A204.1 (cell line): ENCODE data around the gene UAP1L1.
"Not testable (repeated sequence)": the region's sequence is repeated elsewhere in the genome, so short reads cannot be mapped to it uniquely, and the experiment has no call there.

Experiments
- FAIRE-seq: peaks from 2 replicates; lab custom pipeline; 2012; peaks lifted over from hg19 to GRCh38; lab: Jason Lieb, UNC

Gene UAP1L1

GRCh38 chr9:137077010-137077747, at the start of gene UAP1L1:
Gene UAP1L1, plus strand, starts transcription at chr9:137077517. Its CDS starts 16 bp downstream, at chr9:137077533.
- no peak for FAIRE-seq

DNA sequence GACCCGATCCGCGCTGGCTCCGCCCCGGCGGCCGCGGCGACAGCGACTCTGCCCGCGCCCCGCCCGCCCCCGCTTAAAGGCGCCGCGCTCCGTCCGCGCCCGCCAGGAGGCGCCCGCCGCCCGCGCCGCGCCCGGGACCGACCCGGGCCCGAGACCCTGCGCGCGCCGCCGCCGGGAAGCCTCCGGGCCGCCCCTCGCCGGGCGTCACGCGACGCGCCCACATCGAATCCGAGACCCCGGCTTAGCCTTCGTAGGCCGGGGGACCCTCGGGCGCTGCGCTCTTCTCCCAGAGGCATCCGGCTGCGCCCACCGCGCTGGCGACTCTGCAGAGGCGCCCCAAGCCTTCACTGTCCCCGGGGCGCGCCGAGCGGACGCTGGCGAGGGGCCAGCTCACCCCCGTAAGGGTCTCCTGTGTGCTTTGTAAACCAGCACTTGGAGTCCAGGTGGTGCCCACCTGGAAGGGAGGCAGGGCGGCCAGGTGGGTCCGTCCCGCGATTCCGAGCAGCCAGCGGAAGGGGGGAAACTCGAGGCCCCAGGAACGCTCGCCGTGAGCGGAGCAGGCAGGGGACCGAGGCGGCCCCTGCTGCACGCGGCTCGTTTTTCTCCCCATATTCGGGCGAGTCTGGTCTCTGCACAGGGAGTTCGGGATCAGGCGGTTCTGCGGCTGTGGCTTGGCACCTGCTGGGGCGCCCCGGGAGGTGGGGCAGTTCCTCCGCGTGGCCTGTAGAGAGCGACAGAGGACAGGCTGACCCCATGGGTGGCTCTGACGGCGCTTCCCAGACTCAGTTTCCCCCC, 48.9 kb upstream of the UAP1L1 start:
- no peak for FAIRE-seq

GRCh38 chr9:137029058-137029936, 48.0 kb upstream of the UAP1L1 start:
- no peak for FAIRE-seq

DNA sequence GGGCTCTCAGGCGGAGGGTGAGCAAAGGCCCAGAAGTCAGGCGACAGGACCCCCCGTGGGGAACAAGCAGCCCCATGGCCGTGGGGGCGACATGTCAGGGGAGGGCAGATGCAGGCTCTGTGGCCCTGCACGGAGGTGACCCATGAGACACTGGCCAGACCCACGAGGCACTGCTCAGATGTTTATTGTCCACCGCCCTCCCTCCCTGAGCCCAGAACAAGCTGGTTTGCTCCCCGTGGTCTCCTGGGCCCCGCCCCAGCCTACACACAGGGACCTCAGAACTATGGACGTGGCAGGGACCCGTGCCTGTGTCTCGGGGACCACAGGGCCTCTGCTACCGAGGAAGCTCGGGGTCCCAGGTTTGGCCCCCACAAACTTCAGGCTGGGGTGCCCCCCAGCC, 47.3 kb upstream of the UAP1L1 start:
- FAIRE-seq, result no peak

DNA sequence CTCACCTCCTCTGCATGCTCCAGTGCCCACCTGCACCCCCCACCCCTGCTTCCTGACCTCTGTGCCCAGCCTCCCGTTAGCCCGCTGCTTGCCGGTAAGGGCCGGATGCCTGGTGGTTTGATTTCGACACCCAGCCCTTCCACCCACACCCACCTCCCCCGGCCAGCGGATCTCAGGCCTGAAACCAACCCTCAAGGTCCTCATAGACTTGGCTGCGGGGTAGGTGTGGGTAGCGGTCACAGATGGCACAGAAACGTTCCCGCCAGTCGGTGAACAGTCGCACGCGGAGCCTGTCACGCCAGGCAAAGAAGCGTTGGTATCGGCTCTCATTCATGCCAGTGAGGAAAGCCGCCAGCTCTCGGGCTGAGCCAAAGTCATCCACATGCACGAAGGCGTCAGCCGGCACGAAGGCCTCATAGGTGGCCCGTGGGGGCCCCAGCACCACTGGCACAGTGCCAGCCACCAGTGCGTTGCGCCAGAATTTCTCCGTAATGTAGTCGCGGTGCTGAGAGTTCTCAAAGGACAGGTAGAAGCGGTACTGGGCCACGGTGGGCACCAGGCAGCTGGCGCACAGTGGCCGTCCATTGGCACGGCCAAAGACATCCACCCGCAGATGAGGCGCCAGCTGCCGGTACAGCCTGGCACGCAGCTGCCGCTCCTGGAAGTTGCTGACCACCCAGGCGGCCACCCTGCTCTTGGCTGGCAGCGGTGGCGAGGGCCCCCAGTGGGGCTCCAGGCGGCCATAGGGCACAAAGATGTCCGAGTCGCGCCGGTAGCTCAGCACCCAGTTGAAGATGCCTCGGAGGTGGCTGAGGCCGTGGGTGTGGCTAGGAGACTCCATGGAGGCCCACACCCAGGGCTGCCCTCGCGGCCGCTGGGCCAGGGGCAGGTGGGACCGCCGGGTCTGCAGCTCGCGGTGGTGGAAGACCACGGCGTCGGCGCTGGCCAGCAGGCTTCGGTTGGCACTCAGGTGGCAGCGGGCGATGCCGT, 46.5 kb upstream of the UAP1L1 start:
- FAIRE-seq, result no peak

GRCh38 chr9:137031904-137032640, 45.2 kb upstream of the UAP1L1 start, which contains the start of gene FUT7:
Gene FUT7, minus strand, starts transcription at chr9:137032088. Its CDS starts 97 bp downstream, at chr9:137031991.
- FAIRE-seq, result no peak

- FAIRE-seq, result no peak
Observed at GRCh38 chr9:137032858-137033257, 44.5 kb upstream of the UAP1L1 start.

- not testable (repeated sequence) for FAIRE-seq
Observed at GRCh38 chr9:137033481-137033880, 43.8 kb upstream of the UAP1L1 start.

GRCh38 chr9:137034039-137034708, 43.1 kb upstream of the UAP1L1 start:
- FAIRE-seq, result no peak

DNA sequence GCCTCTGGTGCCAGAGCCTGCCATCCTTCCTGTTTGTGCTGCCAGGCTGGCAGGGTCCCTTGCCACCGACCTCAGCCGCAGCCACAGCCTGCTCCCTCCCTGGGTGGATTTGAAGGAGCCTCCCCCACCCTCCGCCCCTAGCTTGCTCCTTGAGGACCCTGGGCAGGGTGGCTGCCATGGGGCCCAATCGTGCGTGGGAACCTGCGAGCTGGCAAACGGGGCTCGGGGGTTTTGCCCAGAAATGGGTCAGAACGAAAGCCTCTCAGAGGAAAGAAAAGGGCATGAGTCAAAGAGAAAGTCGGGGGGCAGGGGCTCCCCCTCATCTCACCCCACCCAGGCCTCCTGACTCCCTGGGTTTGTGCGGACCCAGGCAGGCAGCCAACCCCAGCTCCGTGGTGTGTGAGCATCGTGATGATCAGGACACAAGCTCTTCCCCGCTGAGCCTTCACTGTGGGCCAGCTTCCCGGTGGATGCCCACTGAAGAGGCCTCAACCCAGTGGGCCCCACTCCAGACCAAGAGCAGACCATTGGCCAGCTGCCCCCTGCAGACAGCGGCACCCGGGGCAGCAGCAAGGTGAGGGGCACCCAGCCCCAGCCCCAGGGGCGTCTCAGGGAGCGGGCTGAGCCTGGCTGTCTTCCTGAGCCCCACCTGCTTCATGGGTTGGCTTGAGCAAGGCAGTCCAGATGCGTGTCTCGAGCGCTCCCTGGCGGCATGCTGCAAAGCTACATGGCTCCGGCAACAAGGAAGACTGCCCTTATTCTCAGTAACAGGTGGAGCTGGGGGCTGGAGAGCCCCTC, 42.4 kb upstream of the UAP1L1 start:
- FAIRE-seq, result no peak

- no peak for FAIRE-seq
Observed at GRCh38 chr9:137035507-137035834, 41.8 kb upstream of the UAP1L1 start.

DNA sequence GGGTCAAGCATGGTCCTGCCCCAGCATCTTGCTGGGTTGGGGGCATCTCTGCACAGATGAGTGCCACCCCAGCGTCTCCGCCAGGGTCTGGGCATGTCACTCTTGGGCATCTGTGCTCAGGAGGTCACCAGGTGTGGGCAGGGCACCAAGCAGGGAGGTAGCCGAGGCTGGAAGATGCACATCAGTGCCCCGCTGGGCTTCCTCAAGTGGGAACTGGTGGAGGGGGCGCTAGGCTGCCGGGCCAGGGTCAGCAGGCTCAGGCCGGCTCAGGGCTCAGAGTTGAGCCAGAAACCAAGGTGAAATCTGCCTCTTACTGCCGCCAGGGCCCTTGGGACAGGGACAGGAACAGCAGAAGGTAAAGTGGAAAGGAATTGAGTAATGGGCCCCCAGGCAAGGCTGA, 41.4 kb upstream of the UAP1L1 start:
- no peak for FAIRE-seq

GRCh38 chr9:137037035-137037434, 40.3 kb upstream of the UAP1L1 start:
- no peak for FAIRE-seq

- no peak for FAIRE-seq
Observed at GRCh38 chr9:137037483-137037882, 39.8 kb upstream of the UAP1L1 start.

GRCh38 chr9:137038916-137039315, 38.4 kb upstream of the UAP1L1 start:
- no peak for FAIRE-seq

DNA sequence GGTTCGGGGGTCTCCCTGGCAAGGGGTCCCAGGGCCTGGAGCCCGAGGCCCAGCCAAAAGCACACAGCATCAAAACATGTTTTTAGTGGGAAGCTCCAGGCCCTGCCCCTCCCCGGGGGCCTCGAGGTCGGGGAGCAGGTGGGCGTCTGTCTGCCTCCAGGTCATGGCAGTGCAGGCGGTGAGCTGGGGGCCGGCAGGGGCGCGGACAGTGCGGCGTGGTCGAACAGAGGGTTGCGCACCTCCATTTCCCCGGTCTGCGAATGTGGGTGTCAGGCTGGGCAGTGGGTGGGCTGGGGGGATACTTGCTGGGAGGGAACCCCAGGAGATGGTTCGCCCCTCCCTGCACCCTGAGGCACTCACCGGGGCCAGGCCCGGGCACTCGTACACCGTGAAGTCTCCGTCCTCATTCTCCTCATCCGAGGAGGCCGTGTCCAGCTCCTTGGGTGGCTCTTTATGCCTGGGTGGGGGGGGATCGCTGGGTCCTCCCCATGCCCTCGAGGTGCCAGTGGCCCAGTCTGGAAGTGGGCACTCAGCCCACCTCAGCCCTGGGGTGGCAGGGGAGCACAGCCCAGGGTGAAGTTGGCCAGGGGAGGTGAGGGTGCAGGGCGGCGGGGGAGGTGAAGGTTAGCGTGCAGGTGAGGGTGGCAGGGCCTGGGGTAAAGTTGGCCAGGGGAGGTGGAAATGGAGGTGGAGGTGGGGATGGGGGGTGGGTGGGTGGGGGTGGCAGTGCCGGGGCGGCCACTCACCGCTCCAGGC, 37.5 kb upstream of the UAP1L1 start:
- FAIRE-seq, result no peak

GRCh38 chr9:137040568-137040967, 36.7 kb upstream of the UAP1L1 start:
- FAIRE-seq, result no peak

DNA sequence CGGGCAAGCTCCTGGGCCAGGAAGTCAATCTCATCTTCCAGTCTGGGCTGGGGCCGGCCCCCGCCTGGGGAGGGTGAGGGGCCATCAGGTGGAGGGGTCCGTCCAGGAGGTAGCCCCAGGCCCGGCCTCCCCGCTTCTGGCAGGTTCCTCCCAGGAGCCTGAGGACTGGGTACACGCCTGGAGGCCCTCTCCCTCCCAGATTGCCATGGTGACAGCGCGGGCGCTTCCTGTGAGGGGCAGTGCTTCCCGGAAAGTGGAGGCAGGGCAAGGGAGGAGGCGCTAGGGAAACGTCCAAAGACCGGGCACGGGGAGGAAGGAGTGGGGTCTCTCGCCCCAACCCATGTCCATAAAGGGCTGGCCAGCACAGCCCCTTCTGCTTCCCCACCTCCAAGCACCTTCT, 36.2 kb upstream of the UAP1L1 start:
- no peak for FAIRE-seq
